ENCODE measurements around the gene TNFRSF19. TPM values are rescaled to one million over a fixed set of nuclear protein-coding genes. Genes with fewer than 3 reads are reported as not detected.
"Not testable (repeated sequence)": the region's sequence is repeated elsewhere in the genome, so short reads cannot be mapped to it uniquely, and the experiment has no call there.

Gene TNFRSF19
- total RNA-seq, 2 experiments from 2014 or later = 0.12 to 0.28 TPM

GRCh38 chr13:23671897-23672296 is 101.7 kb downstream of the TNFRSF19 start:
- H3K27me3 Mint-ChIP-seq = peaks cover 31% of the 10 kb centered on the region
- H3K27ac Mint-ChIP-seq = no peak overlapping the region
- no peak overlapping the region for H3K4me3 Mint-ChIP-seq
- H3K36me3 Mint-ChIP-seq = no peaks in the 10 kb centered on the region
- H3K4me1 Mint-ChIP-seq = peaks cover 7% of the 10 kb centered on the region
- no peaks in the 10 kb centered on the region for H3K9me3 Mint-ChIP-seq (ENCODE audit: low read depth)
- ATAC-seq (no peak), DNase-seq (no peak)
- CTCF ChIA-PET = no interaction called here

GRCh38 chr13:23672616-23673015 is 102.4 kb downstream of the TNFRSF19 start:
- Mint-ChIP-seq H3K27ac (no peak overlapping the region), H3K36me3 (no peaks in the 10 kb centered on the region)
- CTCF ChIA-PET = interaction anchor here (1.2 kb wide), 1 partner anchor 15 kb away, joined by 3 read pairs; no protein-coding TSS in a partner anchor

GRCh38 chr13:23673354-23673753 is 103.1 kb downstream of the TNFRSF19 start:
- Mint-ChIP-seq H3K4me1 (peaks cover 7% of the 10 kb centered on the region), H3K27me3 (peaks cover 31% of the 10 kb centered on the region), H3K36me3 (no peaks in the 10 kb centered on the region), H3K9me3 (ENCODE audit: low read depth) (no peaks in the 10 kb centered on the region), H3K4me3 (no peak overlapping the region), H3K27ac (no peak overlapping the region)
- no peak for ATAC-seq
- CTCF ChIA-PET = interaction anchor here (1.2 kb wide), 1 partner anchor 14 kb away, joined by 3 read pairs; no protein-coding TSS in a partner anchor
- no peak for DNase-seq

More at GRCh38 chr13:23672616-23673015, 102.4 kb downstream of the TNFRSF19 start:
- H3K27me3 Mint-ChIP-seq = peaks cover 31% of the 10 kb centered on the region
- no peak overlapping the region for H3K4me3 Mint-ChIP-seq
- DNase-seq (no peak), ATAC-seq (no peak)
- no peaks in the 10 kb centered on the region for H3K9me3 Mint-ChIP-seq (ENCODE audit: low read depth)
- peaks cover 7% of the 10 kb centered on the region for H3K4me1 Mint-ChIP-seq

- H3K27me3 Mint-ChIP-seq = peaks cover 28% of the 10 kb centered on the region
- H3K36me3 Mint-ChIP-seq = no peaks in the 10 kb centered on the region
- ATAC-seq (no peak), DNase-seq (no peak)
- no peak overlapping the region for H3K27ac Mint-ChIP-seq
- no peaks in the 10 kb centered on the region for H3K9me3 Mint-ChIP-seq (ENCODE audit: low read depth)
- peaks cover 12% of the 10 kb centered on the region for H3K4me1 Mint-ChIP-seq
- CTCF ChIA-PET = interaction anchor here (1.2 kb wide), 1 partner anchor 13 kb away, joined by 3 read pairs; no protein-coding TSS in a partner anchor
- no peak overlapping the region for H3K4me3 Mint-ChIP-seq
These were observed 103.8 kb downstream of the TNFRSF19 start for GRCh38 chr13:23673867-23674605.

GRCh38 chr13:23674795-23675640 is 104.8 kb downstream of the TNFRSF19 start:
- Mint-ChIP-seq H3K36me3 (no peaks in the 10 kb centered on the region), H3K27me3 (peaks cover 28% of the 10 kb centered on the region), H3K4me3 (no peak overlapping the region), H3K4me1 (peaks cover 21% of the 10 kb centered on the region), H3K27ac (no peak overlapping the region), H3K9me3 (ENCODE audit: low read depth) (no peaks in the 10 kb centered on the region)
- no peak for DNase-seq
- ATAC-seq = no peak
- CTCF ChIA-PET = no interaction called here

GRCh38 chr13:23677679-23678288 is 107.6 kb downstream of the TNFRSF19 start:
- not testable (repeated sequence) for ATAC-seq; H3K4me3 Mint-ChIP-seq; DNase-seq; H3K9me3 Mint-ChIP-seq (ENCODE audit: low read depth); H3K27ac Mint-ChIP-seq; H3K36me3 Mint-ChIP-seq
- peaks cover 20% of the 10 kb centered on the region for H3K27me3 Mint-ChIP-seq
- CTCF ChIA-PET = interaction anchor here (1.3 kb wide), 1 partner anchor 10 kb away, joined by 3 read pairs; no protein-coding TSS in a partner anchor
- peaks cover 21% of the 10 kb centered on the region for H3K4me1 Mint-ChIP-seq

GRCh38 chr13:23678795-23679194 is 108.6 kb downstream of the TNFRSF19 start:
- DNase-seq (no peak), ATAC-seq (no peak)
- Mint-ChIP-seq H3K9me3 (ENCODE audit: low read depth) (no peaks in the 10 kb centered on the region), H3K27ac (no peak overlapping the region), H3K4me3 (no peak overlapping the region), H3K27me3 (peaks cover 14% of the 10 kb centered on the region), H3K4me1 (peaks cover 21% of the 10 kb centered on the region), H3K36me3 (peaks cover 2% of the 10 kb centered on the region)
- CTCF ChIA-PET = no interaction called here

- DNase-seq = peak; percentile 56
- Mint-ChIP-seq H3K36me3 (peaks cover 3% of the 10 kb centered on the region), H3K4me1 (peaks cover 21% of the 10 kb centered on the region), H3K4me3 (no peak overlapping the region), H3K9me3 (ENCODE audit: low read depth) (no peaks in the 10 kb centered on the region), H3K27me3 (peaks cover 10% of the 10 kb centered on the region), H3K27ac (peak overlapping the region; percentile 6)
- ATAC-seq = peak; percentile 73
- CTCF ChIA-PET = no interaction called here
These were observed 109.0 kb downstream of the TNFRSF19 start for GRCh38 chr13:23679220-23679619.

GRCh38 chr13:23680845-23681669 is 110.8 kb downstream of the TNFRSF19 start:
- Mint-ChIP-seq H3K27ac (no peak overlapping the region), H3K4me3 (no peak overlapping the region), H3K36me3 (peaks cover 3% of the 10 kb centered on the region), H3K27me3 (peaks cover 2% of the 10 kb centered on the region), H3K9me3 (ENCODE audit: low read depth) (peaks cover 10% of the 10 kb centered on the region), H3K4me1 (peaks cover 14% of the 10 kb centered on the region)
- ATAC-seq (no peak), DNase-seq (no peak)
- CTCF ChIA-PET = no interaction called here

GRCh38 chr13:23683084-23683483 is 112.9 kb downstream of the TNFRSF19 start:
- ATAC-seq = no peak
- Mint-ChIP-seq H3K27ac (no peak overlapping the region), H3K4me3 (no peak overlapping the region), H3K4me1 (peaks cover 14% of the 10 kb centered on the region), H3K27me3 (peaks cover 2% of the 10 kb centered on the region), H3K36me3 (peaks cover 3% of the 10 kb centered on the region), H3K9me3 (ENCODE audit: low read depth) (peaks cover 10% of the 10 kb centered on the region)
- CTCF ChIA-PET = interaction anchor here (1.0 kb wide), 1 partner anchor 23 kb away, joined by 3 read pairs; no protein-coding TSS in a partner anchor
- no peak for DNase-seq

GRCh38 chr13:23684647-23685046 is 114.4 kb downstream of the TNFRSF19 start:
- H3K27ac Mint-ChIP-seq = no peak overlapping the region
- peaks cover 10% of the 10 kb centered on the region for H3K9me3 Mint-ChIP-seq (ENCODE audit: low read depth)
- ATAC-seq (no peak), DNase-seq (no peak)
- peaks cover 2% of the 10 kb centered on the region for H3K27me3 Mint-ChIP-seq
- H3K4me1 Mint-ChIP-seq = peaks cover 2% of the 10 kb centered on the region
- H3K4me3 Mint-ChIP-seq = no peak overlapping the region
- CTCF ChIA-PET = no interaction called here
- peaks cover 3% of the 10 kb centered on the region for H3K36me3 Mint-ChIP-seq

GRCh38 chr13:23685416-23685815 is 115.2 kb downstream of the TNFRSF19 start:
- H3K4me1 Mint-ChIP-seq = no peaks in the 10 kb centered on the region
- no peak for ATAC-seq
- H3K4me3 Mint-ChIP-seq = no peak overlapping the region
- H3K9me3 Mint-ChIP-seq (ENCODE audit: low read depth) = peaks cover 10% of the 10 kb centered on the region
- H3K36me3 Mint-ChIP-seq = peaks cover 3% of the 10 kb centered on the region
- H3K27me3 Mint-ChIP-seq = peaks cover 2% of the 10 kb centered on the region
- DNase-seq = no peak
- no peak overlapping the region for H3K27ac Mint-ChIP-seq
- CTCF ChIA-PET = no interaction called here

All from activated CD8-positive, alpha-beta memory T cell treated with anti-CD3 and anti-CD28 coated beads, Interleukin-2, amount 10 ng/mL, durations not matched to agents 7 days and 5 days (primary cell).